ENCODE results near the gene GREM2. TPM values are rescaled to one million over a fixed set of nuclear protein-coding genes. Genes with fewer than 3 reads are reported as not detected.

The GREM2 gene
- total RNA-seq, 1 donor from 2014 or later = 0.05 TPM

GRCh38 chr1:240609527-240610060 is 2.4 kb downstream of the GREM2 start:
- TF ChIP-seq, protein P1, sequence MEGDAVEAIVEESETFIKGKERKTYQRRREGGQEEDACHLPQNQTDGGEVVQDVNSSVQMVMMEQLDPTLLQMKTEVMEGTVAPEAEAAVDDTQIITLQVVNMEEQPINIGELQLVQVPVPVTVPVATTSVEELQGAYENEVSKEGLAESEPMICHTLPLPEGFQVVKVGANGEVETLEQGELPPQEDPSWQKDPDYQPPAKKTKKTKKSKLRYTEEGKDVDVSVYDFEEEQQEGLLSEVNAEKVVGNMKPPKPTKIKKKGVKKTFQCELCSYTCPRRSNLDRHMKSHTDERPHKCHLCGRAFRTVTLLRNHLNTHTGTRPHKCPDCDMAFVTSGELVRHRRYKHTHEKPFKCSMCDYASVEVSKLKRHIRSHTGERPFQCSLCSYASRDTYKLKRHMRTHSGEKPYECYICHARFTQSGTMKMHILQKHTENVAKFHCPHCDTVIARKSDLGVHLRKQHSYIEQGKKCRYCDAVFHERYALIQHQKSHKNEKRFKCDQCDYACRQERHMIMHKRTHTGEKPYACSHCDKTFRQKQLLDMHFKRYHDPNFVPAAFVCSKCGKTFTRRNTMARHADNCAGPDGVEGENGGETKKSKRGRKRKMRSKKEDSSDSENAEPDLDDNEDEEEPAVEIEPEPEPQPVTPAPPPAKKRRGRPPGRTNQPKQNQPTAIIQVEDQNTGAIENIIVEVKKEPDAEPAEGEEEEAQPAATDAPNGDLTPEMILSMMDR (IDR thresholded peaks at IDR 0.05) = no peak
- H3K4me3 Mint-ChIP-seq (ENCODE audit: unreplicated experiment) = no peak overlapping the region
- H3K36me3 Mint-ChIP-seq (ENCODE audit: low read depth) = no peaks in the 10 kb centered on the region
- H3K9me3 Mint-ChIP-seq (ENCODE audit: low read depth) = no peaks in the 10 kb centered on the region
- peaks cover 20% of the 10 kb centered on the region for H3K27me3 Mint-ChIP-seq (ENCODE audit: low read depth)
- DNase-seq (ENCODE audit: low spot score) = no peak
- no peak overlapping the region for H3K27ac Mint-ChIP-seq (ENCODE audit: unreplicated experiment)
- peaks cover 14% of the 10 kb centered on the region for H3K4me1 Mint-ChIP-seq (ENCODE audit: low read depth)

- Mint-ChIP-seq H3K4me1 (ENCODE audit: low read depth) (peaks cover 14% of the 10 kb centered on the region), H3K27me3 (ENCODE audit: low read depth) (peaks cover 20% of the 10 kb centered on the region), H3K9me3 (ENCODE audit: low read depth) (no peaks in the 10 kb centered on the region), H3K27ac (ENCODE audit: unreplicated experiment) (no peak overlapping the region), H3K4me3 (ENCODE audit: unreplicated experiment) (no peak overlapping the region), H3K36me3 (ENCODE audit: low read depth) (no peaks in the 10 kb centered on the region)
- DNase-seq (ENCODE audit: low spot score) = no peak
- TF ChIP-seq, protein P1 (IDR thresholded peaks at IDR 0.05) = peak; percentile 76
These were observed 3.2 kb downstream of the GREM2 start for GRCh38 chr1:240608707-240609106.

GRCh38 chr1:240607006-240607405 is 4.9 kb downstream of the GREM2 start:
- Mint-ChIP-seq H3K27me3 (ENCODE audit: low read depth) (peaks cover 20% of the 10 kb centered on the region), H3K36me3 (ENCODE audit: low read depth) (no peaks in the 10 kb centered on the region), H3K27ac (ENCODE audit: unreplicated experiment) (no peak overlapping the region), H3K4me1 (ENCODE audit: low read depth) (peaks cover 10% of the 10 kb centered on the region), H3K4me3 (ENCODE audit: unreplicated experiment) (no peak overlapping the region), H3K9me3 (ENCODE audit: low read depth) (no peaks in the 10 kb centered on the region)
- TF ChIP-seq, protein P1 (IDR thresholded peaks at IDR 0.05) = no peak
- DNase-seq (ENCODE audit: low spot score) = no peak

- no peak for DNase-seq (ENCODE audit: low spot score)
- TF ChIP-seq, protein P1 (IDR thresholded peaks at IDR 0.05) = peak; percentile 80
- no peaks in the 10 kb centered on the region for H3K9me3 Mint-ChIP-seq (ENCODE audit: low read depth)
- no peak overlapping the region for H3K4me3 Mint-ChIP-seq (ENCODE audit: unreplicated experiment)
- no peaks in the 10 kb centered on the region for H3K27me3 Mint-ChIP-seq (ENCODE audit: low read depth)
- no peaks in the 10 kb centered on the region for H3K36me3 Mint-ChIP-seq (ENCODE audit: low read depth)
- H3K4me1 Mint-ChIP-seq (ENCODE audit: low read depth) = peaks cover under 1% of the 10 kb centered on the region
- no peak overlapping the region for H3K27ac Mint-ChIP-seq (ENCODE audit: unreplicated experiment)
These were observed 9.8 kb downstream of the GREM2 start for GRCh38 chr1:240602189-240602588.

DNA sequence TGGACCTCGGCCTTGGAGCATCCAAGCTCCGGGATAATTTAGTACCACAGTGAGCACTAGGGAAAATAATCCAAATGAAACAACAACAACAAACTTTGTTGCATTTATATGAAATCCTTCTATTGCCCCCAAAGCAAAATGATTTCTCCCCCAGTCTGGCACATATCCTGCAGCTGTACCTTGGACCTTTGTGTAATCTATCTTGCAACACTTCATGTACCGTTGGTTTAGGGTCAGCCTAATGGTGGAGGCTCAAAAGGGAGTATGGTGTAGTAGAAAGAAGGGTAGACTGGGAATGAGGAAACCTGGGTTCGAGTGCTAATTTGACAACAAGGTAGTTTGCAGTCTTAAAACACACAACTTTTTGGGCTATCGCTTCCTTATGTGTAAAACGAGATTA is 12.1 kb downstream of the GREM2 start:
- no peaks in the 10 kb centered on the region for H3K27me3 Mint-ChIP-seq (ENCODE audit: low read depth)
- H3K4me1 Mint-ChIP-seq (ENCODE audit: low read depth) = peaks cover 7% of the 10 kb centered on the region
- TF ChIP-seq, protein P1 (IDR thresholded peaks at IDR 0.05) = no peak
- H3K36me3 Mint-ChIP-seq (ENCODE audit: low read depth) = no peaks in the 10 kb centered on the region
- no peak overlapping the region for H3K4me3 Mint-ChIP-seq (ENCODE audit: unreplicated experiment)
- no peak for DNase-seq (ENCODE audit: low spot score)
- H3K27ac Mint-ChIP-seq (ENCODE audit: unreplicated experiment) = no peak overlapping the region
- no peaks in the 10 kb centered on the region for H3K9me3 Mint-ChIP-seq (ENCODE audit: low read depth)
